ENCODE data around the gene SYNPO. TPM values are rescaled to one million over a fixed set of nuclear protein-coding genes. Genes with fewer than 3 reads are reported as not detected.

The SYNPO gene
- total and polyA plus RNA-seq, 3 experiments from 2014 or later, result 0.13 TPM; not detected in 2

- ChIA-PET POLR2A (no interaction called here), CTCF (interaction anchor here (1.2 kb wide), 1 partner anchor 228 kb away, joined by 3 read pairs; the partner anchor contains the start of gene IRGM)
- no peaks in the 10 kb centered on the region for H3K9me3 Mint-ChIP-seq
- Histone ChIP-seq H3K36me3 (ENCODE audit: insufficient read depth, low read length) (no peaks in the 10 kb centered on the region), H3K9me3 (ENCODE audit: low read length) (no peaks in the 10 kb centered on the region), H3K4me1 (ENCODE audit: insufficient read depth, low read length) (no peaks in the 10 kb centered on the region), H3K4me3 (ENCODE audit: low read length) (no peak overlapping the region), H3K27ac (ENCODE audit: low read depth, low read length) (no peak overlapping the region), H3K27me3 (ENCODE audit: insufficient read depth, low read length, poor library complexity, severe bottlenecking) (no peaks in the 10 kb centered on the region)
- peaks cover 4 to 26% of the 10 kb centered on the region in 2 donors for H3K27me3 Mint-ChIP-seq
- peaks cover 6 to 9% (median 7%) of the 10 kb centered on the region in 3 donors for H3K4me1 Mint-ChIP-seq
- H3K4me3 Mint-ChIP-seq, result no peak overlapping the region
- no peak overlapping the region for H3K27ac Mint-ChIP-seq
- no peaks in the 10 kb centered on the region for H3K36me3 Mint-ChIP-seq
- DNase-seq, result no peak
Observed at GRCh38 chr5:150618588-150619281, 21.7 kb upstream of the SYNPO start.

- no peak overlapping the region for H3K4me3 ChIP-seq (ENCODE audit: low read length)
- H3K27ac ChIP-seq (ENCODE audit: low read depth, low read length), result no peak overlapping the region
- no peaks in the 10 kb centered on the region for H3K9me3 ChIP-seq (ENCODE audit: low read length)
- Mint-ChIP-seq H3K9me3 (no peaks in the 10 kb centered on the region), H3K4me1 (peaks cover 11 to 17% (median 15%) of the 10 kb centered on the region in 3 donors), H3K27me3 (peaks cover 6 to 33% of the 10 kb centered on the region in 2 donors), H3K27ac (no peak overlapping the region), H3K4me3 (no peak overlapping the region), H3K36me3 (peaks cover 0 to 4% (median 0%) of the 10 kb centered on the region in 3 donors)
- DNase-seq, result no peak
- no peaks in the 10 kb centered on the region for H3K36me3 ChIP-seq (ENCODE audit: insufficient read depth, low read length)
- H3K4me1 ChIP-seq (ENCODE audit: insufficient read depth, low read length), result peaks cover 3% of the 10 kb centered on the region
- CTCF ChIA-PET, result interaction anchor here (1.2 kb wide), 1 partner anchor 227 kb away, joined by 3 read pairs; the partner anchor contains the start of gene IRGM
- POLR2A ChIA-PET, result no interaction called here
- no peaks in the 10 kb centered on the region for H3K27me3 ChIP-seq (ENCODE audit: insufficient read depth, low read length, poor library complexity, severe bottlenecking)
Observed at GRCh38 chr5:150619359-150620230, 20.9 kb upstream of the SYNPO start.

GRCh38 chr5:150621301-150621700 lies 19.2 kb upstream of the SYNPO start:
- H3K27me3 ChIP-seq (ENCODE audit: insufficient read depth, low read length, poor library complexity, severe bottlenecking), result peaks cover 10% of the 10 kb centered on the region
- no peak overlapping the region for H3K27ac ChIP-seq (ENCODE audit: low read depth, low read length)
- no peaks in the 10 kb centered on the region for H3K9me3 ChIP-seq (ENCODE audit: low read length)
- H3K36me3 Mint-ChIP-seq, result peaks cover 0 to 4% (median 0%) of the 10 kb centered on the region in 3 donors
- H3K36me3 ChIP-seq (ENCODE audit: insufficient read depth, low read length), result no peaks in the 10 kb centered on the region
- H3K27me3 Mint-ChIP-seq, result peaks cover 10 to 36% of the 10 kb centered on the region in 2 donors
- DNase-seq, result no peak
- H3K9me3 Mint-ChIP-seq, result no peaks in the 10 kb centered on the region
- H3K4me3 ChIP-seq (ENCODE audit: low read length), result no peak overlapping the region
- ChIA-PET CTCF (no interaction called here), POLR2A (no interaction called here)
- peaks cover 11 to 22% (median 15%) of the 10 kb centered on the region in 3 donors for H3K4me1 Mint-ChIP-seq
- H3K4me1 ChIP-seq (ENCODE audit: insufficient read depth, low read length), result peaks cover 13% of the 10 kb centered on the region
- H3K4me3 Mint-ChIP-seq, result no peak overlapping the region
- H3K27ac Mint-ChIP-seq, result no peak overlapping the region

- ChIA-PET POLR2A (no interaction called here), CTCF (no interaction called here)
- Histone ChIP-seq H3K4me1 (ENCODE audit: insufficient read depth, low read length) (peaks cover 13% of the 10 kb centered on the region), H3K9me3 (ENCODE audit: low read length) (no peaks in the 10 kb centered on the region), H3K36me3 (ENCODE audit: insufficient read depth, low read length) (no peaks in the 10 kb centered on the region), H3K27me3 (ENCODE audit: insufficient read depth, low read length, poor library complexity, severe bottlenecking) (peaks cover 12% of the 10 kb centered on the region), H3K4me3 (ENCODE audit: low read length) (no peak overlapping the region), H3K27ac (ENCODE audit: low read depth, low read length) (no peak overlapping the region)
- Mint-ChIP-seq H3K9me3 (no peaks in the 10 kb centered on the region), H3K4me1 (peaks cover 11 to 22% (median 15%) of the 10 kb centered on the region in 3 donors), H3K27ac (no peak overlapping the region), H3K4me3 (no peak overlapping the region), H3K36me3 (peaks cover 0 to 4% (median 0%) of the 10 kb centered on the region in 3 donors), H3K27me3 (peaks cover 13 to 36% of the 10 kb centered on the region in 2 donors)
- no peak for DNase-seq
Observed at GRCh38 chr5:150622157-150622556, 18.3 kb upstream of the SYNPO start.

GRCh38 chr5:150623152-150623877 lies 17.1 kb upstream of the SYNPO start:
- ChIA-PET CTCF (no interaction called here), POLR2A (no interaction called here)
- Mint-ChIP-seq H3K4me1 (peaks cover 11 to 22% (median 15%) of the 10 kb centered on the region in 3 donors), H3K27me3 (peaks cover 17 to 39% of the 10 kb centered on the region in 2 donors), H3K36me3 (peaks cover 0 to 4% (median 0%) of the 10 kb centered on the region in 3 donors), H3K9me3 (no peaks in the 10 kb centered on the region), H3K4me3 (peak overlapping the region in 6 of 7 donors; percentile 2 to 91 (median 77)), H3K27ac (peak overlapping the region in 1 of 8 donors; percentile 40)
- Histone ChIP-seq H3K4me1 (ENCODE audit: insufficient read depth, low read length) (peaks cover 13% of the 10 kb centered on the region), H3K4me3 (ENCODE audit: low read length) (no peak overlapping the region), H3K36me3 (ENCODE audit: insufficient read depth, low read length) (no peaks in the 10 kb centered on the region), H3K9me3 (ENCODE audit: low read length) (no peaks in the 10 kb centered on the region), H3K27me3 (ENCODE audit: insufficient read depth, low read length, poor library complexity, severe bottlenecking) (peaks cover 12% of the 10 kb centered on the region), H3K27ac (ENCODE audit: low read depth, low read length) (no peak overlapping the region)
- DNase-seq, result no peak

GRCh38 chr5:150623878-150624216 lies 16.6 kb upstream of the SYNPO start:
- no peak overlapping the region for H3K27ac ChIP-seq (ENCODE audit: low read depth, low read length)
- H3K36me3 ChIP-seq (ENCODE audit: insufficient read depth, low read length), result no peaks in the 10 kb centered on the region
- Mint-ChIP-seq H3K36me3 (peaks cover 0 to 4% (median 0%) of the 10 kb centered on the region in 3 donors), H3K27ac (peak overlapping the region in 2 of 8 donors; percentile 2 to 13), H3K4me3 (peak overlapping the region; percentile 75 to 92 (median 77)), H3K9me3 (no peaks in the 10 kb centered on the region), H3K4me1 (peaks cover 11 to 22% (median 15%) of the 10 kb centered on the region in 3 donors), H3K27me3 (peaks cover 17 to 37% of the 10 kb centered on the region in 2 donors)
- H3K4me3 ChIP-seq (ENCODE audit: low read length), result no peak overlapping the region
- no peaks in the 10 kb centered on the region for H3K9me3 ChIP-seq (ENCODE audit: low read length)
- ChIA-PET CTCF (no interaction called here), POLR2A (no interaction called here)
- DNase-seq, result no peak
- peaks cover 12% of the 10 kb centered on the region for H3K27me3 ChIP-seq (ENCODE audit: insufficient read depth, low read length, poor library complexity, severe bottlenecking)
- peaks cover 13% of the 10 kb centered on the region for H3K4me1 ChIP-seq (ENCODE audit: insufficient read depth, low read length)

GRCh38 chr5:150624334-150625163 lies 15.9 kb upstream of the SYNPO start:
- H3K4me1 Mint-ChIP-seq, result peaks cover 11 to 22% (median 15%) of the 10 kb centered on the region in 3 donors
- H3K4me1 ChIP-seq (ENCODE audit: insufficient read depth, low read length), result peaks cover 13% of the 10 kb centered on the region
- POLR2A ChIA-PET, result no interaction called here
- H3K36me3 Mint-ChIP-seq, result peaks cover 0 to 4% (median 0%) of the 10 kb centered on the region in 3 donors
- no peak overlapping the region for H3K27ac ChIP-seq (ENCODE audit: low read depth, low read length)
- no peaks in the 10 kb centered on the region for H3K36me3 ChIP-seq (ENCODE audit: insufficient read depth, low read length)
- no peaks in the 10 kb centered on the region for H3K9me3 Mint-ChIP-seq
- peaks cover 17 to 36% of the 10 kb centered on the region in 2 donors for H3K27me3 Mint-ChIP-seq
- H3K27me3 ChIP-seq (ENCODE audit: insufficient read depth, low read length, poor library complexity, severe bottlenecking), result peaks cover 12% of the 10 kb centered on the region
- H3K27ac Mint-ChIP-seq, result peak overlapping the region in 5 of 8 donors; percentile 13 to 81 (median 73)
- peak in 2 of 5 donors; percentile 8 to 15 for DNase-seq
- H3K9me3 ChIP-seq (ENCODE audit: low read length), result no peaks in the 10 kb centered on the region
- peak overlapping the region; percentile 28 for H3K4me3 ChIP-seq (ENCODE audit: low read length)
- CTCF ChIA-PET, result no interaction called here
- peak overlapping the region; percentile 75 to 92 (median 77) for H3K4me3 Mint-ChIP-seq
